ENCODE results near the gene BTBD18. TPM values are rescaled to one million over a fixed set of nuclear protein-coding genes. Genes with fewer than 3 reads are reported as not detected.

BTBD18 gene
- total and polyA plus RNA-seq, 10 of the 15 experiments (the other 5 are each of a cell fraction or from before 2014, with no cell fraction given) = 0.05 to 0.58 (median 0.19) TPM; not detected in 6

- TF ChIP-seq NR2F1 (conservative IDR thresholded peaks at IDR 0.05) = no peak
- no peak for TF ChIP-seq BACH1 (IDR thresholded peaks at IDR 0.05; ENCODE audit: borderline replicate concordance)
Observed at GRCh38 chr11:57703341-57703740, 48.3 kb downstream of the BTBD18 start (continued).

GRCh38 chr11:57700425-57700824 lies 51.2 kb downstream of the BTBD18 start:
- DNase-seq (ENCODE audit: low read depth, low spot score) (no peak), ATAC-seq (no peak), FAIRE-seq (no peak)
- Histone ChIP-seq H3K27me3 (replicated peaks in 1 of 2; ENCODE audit: control insufficient read depth in 2 of 2, insufficient read depth in 2 of 2, low read length in 1 of 2) (no peaks in the 10 kb centered on the region), H3K79me2 (ENCODE audit: control insufficient read depth, insufficient read depth, low read length) (no peaks in the 10 kb centered on the region), H3K4me2 (ENCODE audit: control insufficient read depth, insufficient read depth) (no peak overlapping the region), H3K9ac (ENCODE audit: control insufficient read depth, insufficient read depth, low read length) (no peak overlapping the region), H3K4me1 (ENCODE audit: control insufficient read depth, insufficient read depth, low read length) (no peaks in the 10 kb centered on the region), H3K36me3 (ENCODE audit: control insufficient read depth in 2 of 2, insufficient read depth in 2 of 2, low read length in 1 of 2) (peaks cover 24 to 45% of the 10 kb centered on the region in 2 experiments), H2AFZ (ENCODE audit: control insufficient read depth, low read depth, low read length) (no peak overlapping the region), H3K4me3 (no peak overlapping the region), H3K27ac (ENCODE audit: control insufficient read depth, insufficient read depth) (no peak overlapping the region), H4K20me1 (ENCODE audit: control insufficient read depth, insufficient read depth) (no peaks in the 10 kb centered on the region), H3K9me3 (replicated peaks; ENCODE audit: control insufficient read depth, insufficient read depth, low read length) (no peaks in the 10 kb centered on the region)
- CTCF ChIA-PET = no interaction called here
- SMC1A ChIA-PET (ENCODE audit: uncharacterized antibody, unreplicated experiment) = no interaction called here
- BruUV-seq (replicated peaks) = no TSS peak
- no peak for TF ChIP-seq REST (IDR thresholded peaks at IDR 0.05; ENCODE audit: low read depth, low read length)
- no peak for TF ChIP-seq NBN (IDR thresholded peaks at IDR 0.05)
- no peak for TF ChIP-seq BCL3 (IDR thresholded peaks at IDR 0.05; ENCODE audit: borderline replicate concordance, insufficient read depth, low read depth, low read length, poor library complexity, severe bottlenecking)
- TF ChIP-seq EED (IDR thresholded peaks at IDR 0.05; ENCODE audit: low read depth) = no peak
- TF ChIP-seq FOXK2 (IDR thresholded peaks at IDR 0.05) = no peak
- TF ChIP-seq RFX5 (IDR thresholded peaks at IDR 0.05; ENCODE audit: low read depth, low read length) = no peak
- no peak for TF ChIP-seq JUNB (IDR thresholded peaks at IDR 0.05)
- TF ChIP-seq CTCF (IDR thresholded peaks at IDR 0.05 in 2 of 3, conservative IDR thresholded peaks at IDR 0.05 in 1 of 3; ENCODE audit: control insufficient read depth in 2 of 3, extremely low read depth in 1 of 3, insufficient read depth in 1 of 3, low read depth in 3 of 3, low read length in 3 of 3) = no peak
- TF ChIP-seq ETV6 (conservative IDR thresholded peaks at IDR 0.05 in 1 of 2, IDR thresholded peaks at IDR 0.05 in 1 of 2; ENCODE audit: borderline replicate concordance in 1 of 2, low read depth in 1 of 2) = no peak
- TF ChIP-seq CHD1 (IDR thresholded peaks at IDR 0.05; ENCODE audit: low read depth, low read length) = no peak
- TF ChIP-seq NR2C1 (IDR thresholded peaks at IDR 0.05) = no peak
- no peak for TF ChIP-seq SMAD5 (IDR thresholded peaks at IDR 0.05; ENCODE audit: low read depth)
- TF ChIP-seq SIX5 (IDR thresholded peaks at IDR 0.05; ENCODE audit: low read depth, low read length, severe bottlenecking) = no peak
- intact Hi-C loops (cut with micrococcal nuclease; ENCODE audit: unreplicated experiment) = no loop called here
- RAD21 ChIA-PET (ENCODE audit: unreplicated experiment) = no interaction called here
- WGBS (ENCODE audit: insufficient coverage, insufficient replicate concordance, low lambda C conversion rate, missing lambda C conversion rate) = 98% methylated on average over 3 of the region's 3 CpGs
- in situ Hi-C loops (cut with MboI) = no loop called here
- POLR2A ChIA-PET = no interaction called here
